IPS DF 6.9 (cell line): ENCODE data around the gene VWA5A.

Experiments used
- DNase-seq: peaks from one replicate; pipeline ENCODE4 v3.0.0-alpha.2; 2013; ENCODE audit warnings: low read depth, low spot score
- H3K27ac ChIP-seq: one replicate; pipeline ENCODE4 v1.5.1; 2013; ENCODE audit warnings: low read length, control low read depth
- H3K27me3 ChIP-seq: 2 replicates; pipeline ENCODE4 v1.6.1; 2013; ENCODE audit warnings: mild to moderate bottlenecking, low read length; ENCODE audit not compliant: control insufficient read depth, insufficient read depth
- H3K36me3 ChIP-seq: 2 replicates; pipeline ENCODE4 v1.6.1; 2013; ENCODE audit warnings: low read length; ENCODE audit not compliant: control insufficient read depth, insufficient read depth
- H3K4me1 ChIP-seq: 2 replicates; pipeline ENCODE4 v1.6.1; 2013; ENCODE audit warnings: low read length; ENCODE audit not compliant: control insufficient read depth, insufficient read depth
- H3K4me3 ChIP-seq: 2 replicates; pipeline ENCODE4 v1.5.1; 2013; ENCODE audit warnings: mild to moderate bottlenecking, low read length
- H3K9me3 ChIP-seq: 2 replicates; pipeline ENCODE4 v1.6.1; 2013; ENCODE audit warnings: low read length, inconsistent platforms; ENCODE audit not compliant: control insufficient read depth, insufficient read depth
- WGBS: extraction: QIAGEN DNeasy Blood & Tissue Kit; methylation state at CpG from one replicate; pipeline ENCODE4 v1.1.7; 2013; ENCODE audit warnings: mixed read lengths, missing lambda C conversion rate; ENCODE audit not compliant: insufficient read length, insufficient coverage; 5-methylcytosine and 5-hydroxymethylcytosine counted together

Gene VWA5A

GRCh38 chr11:124190298-124191139, 75.3 kb downstream of the VWA5A start:
- no peak overlapping the region for H3K4me3 ChIP-seq
- H3K9me3 ChIP-seq, result no peaks in the 10 kb centered on the region
- no peak for DNase-seq
- no CpG with 5 or more reads among the region's 2 CpGs for WGBS
- peaks cover 5% of the 10 kb centered on the region; the same call in 1 of the 2 replicates for H3K27me3 ChIP-seq
- H3K36me3 ChIP-seq, result no peaks in the 10 kb centered on the region
- peaks cover 2% of the 10 kb centered on the region; the same call in 1 of the 2 replicates for H3K4me1 ChIP-seq
- no peak overlapping the region for H3K27ac ChIP-seq

GRCh38 chr11:124193221-124194010, 78.2 kb downstream of the VWA5A start:
- H3K9me3 ChIP-seq, result no peaks in the 10 kb centered on the region
- DNase-seq, result no peak
- no peaks in the 10 kb centered on the region for H3K36me3 ChIP-seq
- no peak overlapping the region for H3K4me3 ChIP-seq
- no peak overlapping the region for H3K27ac ChIP-seq
- no CpG with 5 or more reads among the region's 6 CpGs for WGBS
- H3K27me3 ChIP-seq, result peaks cover 5% of the 10 kb centered on the region; the same call in 1 of the 2 replicates
- H3K4me1 ChIP-seq, result peaks cover 2% of the 10 kb centered on the region; the same call in 1 of the 2 replicates

- H3K4me3 ChIP-seq, result no peak overlapping the region
- WGBS, result 100% methylated on average over 1 of the region's 6 CpGs
- no peak for DNase-seq
- H3K27me3 ChIP-seq, result peaks cover 5% of the 10 kb centered on the region; the same call in 1 of the 2 replicates
- H3K36me3 ChIP-seq, result no peaks in the 10 kb centered on the region
- no peak overlapping the region for H3K27ac ChIP-seq
- peaks cover 2% of the 10 kb centered on the region; the same call in 1 of the 2 replicates for H3K4me1 ChIP-seq
- no peaks in the 10 kb centered on the region for H3K9me3 ChIP-seq
Observed at GRCh38 chr11:124194293-124195188, 79.3 kb downstream of the VWA5A start.

- H3K9me3 ChIP-seq, result no peaks in the 10 kb centered on the region
- DNase-seq, result peak; percentile 64
- no peak overlapping the region for H3K4me3 ChIP-seq
- H3K27ac ChIP-seq, result no peak overlapping the region
- no CpG with 5 or more reads among the region's 4 CpGs for WGBS
- H3K36me3 ChIP-seq, result no peaks in the 10 kb centered on the region
- peaks cover 5% of the 10 kb centered on the region; the same call in 1 of the 2 replicates for H3K27me3 ChIP-seq
- peaks cover 2% of the 10 kb centered on the region; the same call in 1 of the 2 replicates for H3K4me1 ChIP-seq
Observed at GRCh38 chr11:124195189-124195734, 80.0 kb downstream of the VWA5A start.
